ENCODE results near the gene C9. TPM values are rescaled to one million over a fixed set of nuclear protein-coding genes. Genes with fewer than 3 reads are reported as not detected.

Gene C9
- under 1 TPM in 1 of 2 donors, not detected in 1; 0.34 TPM for total RNA-seq

DNA sequence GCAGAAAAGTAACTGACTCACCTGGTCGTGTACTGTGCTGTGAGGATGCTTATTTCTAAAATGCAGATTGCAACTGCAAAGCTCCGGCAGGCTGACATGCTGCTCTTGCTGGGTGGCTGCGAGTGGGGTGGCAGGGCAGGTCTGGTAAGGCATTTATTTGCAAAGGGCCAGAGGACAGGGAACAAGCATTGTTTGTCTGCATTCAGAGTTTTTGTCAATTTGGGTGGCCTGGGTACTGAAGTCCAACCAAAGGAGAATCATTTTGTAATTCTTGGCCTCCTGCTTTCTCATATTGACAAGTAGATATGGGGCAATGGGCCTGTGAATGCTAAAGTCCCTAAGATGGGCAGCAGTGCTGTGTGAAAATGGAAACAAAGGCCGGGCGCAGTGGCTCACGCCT lies at the start of gene C9:
C9 (minus strand) TSS at position 129 of the 400 bp plus-strand sequence; CDS start at position 98, 31 bp downstream.

Other genes with a start within 250 kb of the C9 start
- gene FYB1, start 144.9 kb downstream of the C9 start, total RNA-seq: 1 to 10 TPM; 2.7 to 4.8 TPM
- gene DAB2, start 60.5 kb upstream of the C9 start, total RNA-seq: 100 to 1,000 TPM; 250 to 362 TPM